HG03196 (cell line): ENCODE results near the gene SBF1.
"Not testable (repeated sequence)": the region's sequence is repeated elsewhere in the genome, so short reads cannot be mapped to it uniquely, and the experiment has no call there.

Experiments
- ATAC-seq: cut with Tn5 transposase; IDR thresholded peaks from one replicate; pipeline ENCODE4 v1.9.1; 2021; ENCODE audit not compliant: unreplicated experiment

Gene SBF1

DNA sequence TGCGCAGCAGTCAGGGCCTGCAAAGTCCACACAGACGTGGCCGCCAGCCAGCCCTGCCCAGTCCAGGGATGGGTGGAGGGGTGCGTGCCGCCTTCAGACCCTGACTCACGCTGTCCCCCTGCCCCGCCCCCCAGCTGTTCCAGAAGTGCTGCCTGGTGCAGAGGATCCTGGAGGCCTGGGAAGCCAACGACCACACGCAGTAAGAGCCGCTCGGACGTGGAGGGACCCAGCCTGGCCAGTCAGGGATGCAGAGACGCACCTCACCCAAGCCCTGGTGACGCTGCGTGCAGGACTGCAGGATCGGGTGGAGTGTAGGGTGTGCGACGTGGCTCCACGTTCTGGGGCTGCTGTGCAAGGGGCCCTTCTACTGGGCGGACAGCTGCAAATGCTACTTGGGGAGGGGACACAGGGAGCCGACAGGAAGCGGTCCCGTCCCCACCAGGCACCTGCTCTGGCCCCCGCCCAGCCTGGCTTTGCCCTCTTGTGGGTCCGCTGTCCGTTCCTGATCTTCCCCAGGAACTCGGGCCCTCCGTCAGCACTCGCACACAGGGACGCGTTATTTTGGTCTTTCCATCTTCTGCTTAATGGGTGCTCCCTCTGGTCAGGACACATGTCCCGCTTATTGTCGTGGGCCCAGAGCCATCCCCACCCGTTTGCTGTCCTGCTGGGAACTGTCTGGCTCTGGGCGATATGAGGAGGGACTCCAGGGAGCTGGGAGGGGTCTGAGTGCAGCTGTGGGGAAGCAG lies 42.5 kb downstream of the SBF1 start:
- ATAC-seq, result no peak

GRCh38 chr22:50425179-50425916 lies 49.5 kb downstream of the SBF1 start:
- ATAC-seq, result no peak

- no peak for ATAC-seq
Observed at GRCh38 chr22:50423956-50424355, 50.9 kb downstream of the SBF1 start.

DNA sequence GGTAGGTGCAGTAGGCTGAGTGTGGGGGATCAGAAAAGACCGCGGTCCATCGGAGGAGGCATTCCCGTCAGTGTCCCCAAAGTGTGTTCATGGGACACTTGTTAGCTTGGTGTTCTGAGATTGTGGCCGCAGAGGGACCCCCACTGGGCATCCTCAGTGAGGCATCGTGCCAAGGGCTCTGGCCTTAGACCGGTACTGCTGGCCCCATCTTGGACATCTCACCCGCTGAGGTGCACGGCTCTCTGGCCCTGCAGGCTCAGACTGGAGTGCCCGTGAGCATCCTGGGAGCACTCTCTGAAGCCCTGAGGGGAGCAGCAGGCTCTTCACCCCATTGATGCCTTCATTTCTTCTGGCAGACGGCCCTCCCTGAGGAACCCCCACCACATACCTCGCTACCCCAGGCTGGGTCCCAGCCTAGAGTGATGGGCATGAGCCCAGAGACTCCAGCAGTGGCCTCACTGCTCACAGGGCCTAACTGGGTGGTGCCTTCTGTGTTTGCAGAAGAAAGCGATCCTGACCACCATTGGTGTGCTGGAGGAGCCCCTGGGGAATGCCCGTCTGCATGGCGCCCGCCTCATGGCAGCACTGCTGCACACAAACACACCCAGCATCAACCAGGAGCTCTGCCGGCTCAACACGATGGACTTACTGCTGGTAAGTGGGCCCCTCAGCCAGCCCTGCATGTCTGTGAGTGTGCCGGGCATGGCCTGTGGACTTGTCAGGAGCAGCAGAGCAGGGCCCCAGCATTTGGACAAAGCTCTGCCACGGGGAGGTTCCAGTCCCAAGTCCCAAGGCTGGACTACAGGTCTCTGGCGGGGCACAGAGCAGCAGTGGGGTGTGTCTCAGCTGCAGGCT lies 51.6 kb downstream of the SBF1 start:
- ATAC-seq, result no peak

DNA sequence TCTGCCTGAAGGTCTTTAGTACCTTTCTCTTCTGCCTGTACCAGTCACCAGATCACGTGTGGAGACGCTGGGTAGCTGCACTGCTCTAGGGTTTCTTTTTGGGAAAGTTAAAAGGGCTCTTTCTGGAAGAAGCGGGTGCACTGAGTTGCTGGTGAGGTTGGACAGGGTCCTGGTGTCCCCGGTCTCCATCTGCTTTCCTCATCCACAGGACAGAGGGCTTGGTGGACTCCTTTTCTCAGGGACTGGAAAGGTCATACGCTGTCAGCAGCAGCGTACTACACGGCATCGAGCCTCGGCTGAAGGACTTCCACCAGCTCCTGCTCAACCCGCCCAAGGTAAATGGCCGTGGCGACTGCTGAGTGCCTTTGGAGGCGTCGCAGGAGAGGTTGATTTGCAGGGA lies 52.8 kb downstream of the SBF1 start:
- ATAC-seq, result no peak

DNA sequence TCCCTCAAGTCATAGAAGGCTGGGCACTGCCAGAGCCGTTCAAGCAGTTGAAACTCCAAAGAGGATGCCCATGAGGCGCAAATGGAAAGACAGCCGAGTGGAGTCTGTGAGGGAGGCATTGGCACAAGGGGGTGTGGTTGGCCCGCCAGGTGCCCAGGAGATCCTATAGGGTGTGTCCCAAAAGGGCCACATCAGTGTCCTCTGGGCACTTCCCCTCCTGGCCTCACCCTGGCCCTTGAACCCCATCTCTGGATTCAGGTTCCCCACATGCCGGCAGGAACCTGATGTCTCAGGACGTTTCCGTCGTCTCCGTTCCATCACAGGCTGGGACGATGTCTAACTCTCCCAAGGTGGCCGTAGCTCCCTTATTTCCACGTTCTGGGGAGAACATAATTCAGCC lies 54.3 kb downstream of the SBF1 start:
- no peak for ATAC-seq

DNA sequence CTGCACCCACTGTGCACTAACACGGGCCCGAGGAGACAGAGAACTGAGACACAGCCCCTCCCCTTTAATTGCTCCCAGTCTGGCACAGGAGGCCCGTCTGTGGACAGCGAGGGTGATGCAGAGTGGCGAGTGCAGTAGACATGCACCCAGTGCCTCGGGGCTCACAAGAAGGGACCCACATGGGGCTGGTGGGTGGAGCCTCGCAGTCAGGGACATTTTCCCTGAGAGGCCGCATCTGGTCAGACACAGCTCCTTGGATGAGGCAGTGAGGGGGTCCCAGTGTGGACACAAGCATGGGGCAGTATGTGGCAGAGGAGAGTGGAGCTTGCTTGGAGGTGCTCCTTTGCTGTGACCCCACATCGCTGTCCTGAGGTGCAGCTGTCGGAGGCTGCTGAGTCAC lies 54.8 kb downstream of the SBF1 start:
- ATAC-seq, result no peak

DNA sequence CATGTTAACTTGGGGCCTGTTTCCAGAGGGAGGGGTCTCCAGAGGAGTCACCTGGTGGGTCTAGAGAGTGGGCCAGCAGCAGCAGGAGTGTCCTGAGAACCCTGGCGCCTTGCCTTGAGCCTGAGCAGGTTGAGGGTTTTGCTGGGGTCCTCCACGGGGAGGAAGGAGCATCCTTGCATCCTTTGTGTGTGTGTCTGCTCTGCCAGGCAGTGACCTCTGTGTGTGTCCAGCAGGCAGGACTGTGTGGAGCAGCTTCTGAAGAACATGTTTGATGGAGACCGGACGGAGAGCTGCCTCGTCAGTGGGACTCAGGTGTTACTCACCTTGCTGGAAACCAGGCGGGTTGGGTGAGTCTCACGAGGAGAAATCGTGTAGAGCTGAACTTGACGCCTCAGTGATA lies 55.7 kb downstream of the SBF1 start:
- ATAC-seq, result no peak

GRCh38 chr22:50418624-50419023 lies 56.2 kb downstream of the SBF1 start:
- ATAC-seq, result no peak

GRCh38 chr22:50417411-50418210 lies 57.2 kb downstream of the SBF1 start:
- ATAC-seq, result no peak

DNA sequence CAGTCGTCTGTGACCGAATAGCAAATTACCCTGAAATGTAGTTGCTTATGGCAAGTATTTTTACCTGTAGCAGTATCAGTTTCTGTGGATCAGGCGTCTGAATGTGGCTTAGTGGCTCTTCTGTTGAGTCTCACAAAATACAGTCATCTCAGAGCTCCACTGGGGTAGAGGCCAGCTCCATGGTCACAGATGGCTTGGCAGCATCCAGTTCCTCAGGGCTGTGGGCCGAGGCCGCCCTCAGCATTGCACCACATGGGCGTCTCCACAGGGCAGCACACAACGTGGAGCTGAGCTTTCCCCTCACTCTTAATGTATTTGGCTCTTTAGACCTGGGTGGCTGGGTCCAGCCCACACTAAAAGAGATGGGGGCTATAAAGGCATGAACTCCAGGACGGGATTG lies 57.8 kb downstream of the SBF1 start:
- ATAC-seq, result no peak

DNA sequence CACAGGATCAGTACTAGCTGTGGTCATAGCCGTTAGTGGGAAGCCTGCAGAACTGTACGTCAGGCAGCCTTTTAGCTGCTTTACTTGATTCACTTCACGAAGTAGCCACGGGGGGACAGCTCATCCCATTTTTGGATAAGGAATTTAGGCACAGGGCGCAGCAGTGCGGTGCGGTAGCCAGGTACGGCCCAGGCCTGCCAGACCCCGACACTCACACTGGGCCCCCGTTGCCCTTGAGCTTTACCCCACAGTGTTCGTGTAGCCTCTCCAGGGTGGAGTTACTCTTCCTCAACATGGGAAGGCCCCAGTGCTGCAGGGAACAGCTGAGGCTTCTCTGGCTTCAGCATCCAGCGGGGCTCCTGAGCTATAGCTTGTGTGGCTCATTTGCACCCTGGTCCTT lies 59.4 kb downstream of the SBF1 start:
- ATAC-seq, result no peak

GRCh38 chr22:50414476-50415248 lies 60.2 kb downstream of the SBF1 start:
- ATAC-seq, result no peak

GRCh38 chr22:50408954-50409353 lies 65.9 kb downstream of the SBF1 start:
- not testable (repeated sequence) for ATAC-seq

GRCh38 chr22:50408311-50408710 lies 66.5 kb downstream of the SBF1 start:
- ATAC-seq, result no peak

- ATAC-seq, result no peak
Observed at GRCh38 chr22:50406416-50407170, 68.2 kb downstream of the SBF1 start.

- no peak for ATAC-seq
Observed at GRCh38 chr22:50403701-50404101, 71.1 kb downstream of the SBF1 start.

DNA sequence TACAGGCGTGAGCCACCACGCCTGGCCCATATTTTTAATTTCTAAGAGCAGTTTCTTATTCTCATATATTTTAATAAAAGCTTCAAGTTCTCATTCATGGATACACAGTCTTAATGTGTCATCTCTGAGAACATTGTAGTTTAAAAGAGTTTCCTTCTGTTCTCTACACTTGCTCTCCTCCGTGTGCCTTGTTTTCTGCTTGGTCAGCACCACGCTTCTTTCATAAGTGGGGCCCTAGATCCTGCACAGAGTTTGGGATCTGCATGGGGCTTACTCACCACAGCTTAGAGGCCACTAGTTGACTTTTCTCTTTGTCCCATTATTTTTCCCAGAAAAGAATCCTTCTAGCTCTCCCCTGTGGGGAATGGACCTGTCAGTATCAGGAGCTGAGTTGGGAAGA lies 72.9 kb downstream of the SBF1 start:
- ATAC-seq, result no peak

GRCh38 chr22:50400931-50401330 lies 73.9 kb downstream of the SBF1 start:
- no peak for ATAC-seq
